Neutrophil (primary cell): ENCODE results near the gene TMEM218.
"Not testable (repeated sequence)": the region's sequence is repeated elsewhere in the genome, so short reads cannot be mapped to it uniquely, and the experiment has no call there.

ENCODE experiments used
- H3K27ac ChIP-seq: fragments of 200-600 bp; sonication (generic); 2 replicates; pipeline ENCODE4 v1.5.1; 2016; ENCODE audit warnings: mild to moderate bottlenecking, moderate library complexity
- H3K27me3 ChIP-seq: fragments of 200-600 bp; sonication (generic); 2 replicates; pipeline ENCODE4 v1.6.0; 2016; ENCODE audit warnings: mild to moderate bottlenecking
- H3K36me3 ChIP-seq: fragments of 200-600 bp; sonication (generic); 2 replicates; pipeline ENCODE4 v1.5.1; 2017
- H3K4me1 ChIP-seq, 2 experiments: fragments of 200-600 bp in 1 of 2; sonication (generic) in 1 of 2; 1 replicate in 1 of 2; 2 replicates in 1 of 2; pipeline versions ENCODE4 v1.5.1 to v1.6.1; 2013 to 2016; ENCODE audit warnings: low read depth in 1 of 2, low read length in 1 of 2, mild to moderate bottlenecking in 1 of 2, moderate library complexity in 1 of 2; ENCODE audit not compliant: control insufficient read depth in 1 of 2, insufficient read depth in 1 of 2
- H3K4me3 ChIP-seq, 2 experiments: fragments of 200-600 bp in 1 of 2; sonication (generic) in 1 of 2; 1 replicate in 1 of 2; 2 replicates in 1 of 2; pipeline ENCODE4 v1.5.1; 2013 to 2016; ENCODE audit warnings: low read depth in 1 of 2, low read length in 1 of 2, mild to moderate bottlenecking in 1 of 2, moderate library complexity in 1 of 2
- H3K9me3 ChIP-seq: fragments of 200-600 bp; sonication (generic); 2 replicates; pipeline ENCODE4 v1.5.1; 2016
- CTCF ChIP-seq: fragments of 200-600 bp; sonication (generic); IDR thresholded peaks from 2 replicates; pipeline ENCODE4 v1.5.1; 2016; ENCODE audit warnings: antibody characterized with exemption

Gene TMEM218

GRCh38 chr11:125062931-125063428 lies 48.4 kb downstream of the TMEM218 start, which contains the start of gene SLC37A2:
Gene SLC37A2 (plus strand): TSS chr11:125063305. CDS start chr11:125063368, 63 bp downstream.
- H3K9me3 ChIP-seq: no peaks in the 10 kb centered on the region
- peak within 1 kb of the TSS; percentile 75 for H3K27ac ChIP-seq
- H3K4me3 ChIP-seq: peak within 1 kb of the TSS; percentile 56 to 65
- peaks cover 3 to 8% of the 10 kb centered on the region in 2 experiments for H3K4me1 ChIP-seq
- peaks cover 77% of the 10 kb centered on the region for H3K27me3 ChIP-seq
- peak; percentile 56 for TF ChIP-seq CTCF
- H3K36me3 ChIP-seq: no peaks in the 10 kb centered on the region

- H3K4me3 ChIP-seq: peak overlapping the region; percentile 56 to 65
- no peaks in the 10 kb centered on the region for H3K9me3 ChIP-seq
- H3K27me3 ChIP-seq: peaks cover 81% of the 10 kb centered on the region
- peaks cover 3 to 8% of the 10 kb centered on the region in 2 experiments for H3K4me1 ChIP-seq
- peak overlapping the region; percentile 75 for H3K27ac ChIP-seq
- no peaks in the 10 kb centered on the region for H3K36me3 ChIP-seq
- TF ChIP-seq CTCF: no peak
Measured at GRCh38 chr11:125062218-125062930, 49.1 kb downstream of the TMEM218 start.

GRCh38 chr11:125061281-125061680 lies 50.1 kb downstream of the TMEM218 start:
- no peak for TF ChIP-seq CTCF
- H3K27me3 ChIP-seq: peaks cover 74% of the 10 kb centered on the region
- H3K36me3 ChIP-seq: no peaks in the 10 kb centered on the region

DNA sequence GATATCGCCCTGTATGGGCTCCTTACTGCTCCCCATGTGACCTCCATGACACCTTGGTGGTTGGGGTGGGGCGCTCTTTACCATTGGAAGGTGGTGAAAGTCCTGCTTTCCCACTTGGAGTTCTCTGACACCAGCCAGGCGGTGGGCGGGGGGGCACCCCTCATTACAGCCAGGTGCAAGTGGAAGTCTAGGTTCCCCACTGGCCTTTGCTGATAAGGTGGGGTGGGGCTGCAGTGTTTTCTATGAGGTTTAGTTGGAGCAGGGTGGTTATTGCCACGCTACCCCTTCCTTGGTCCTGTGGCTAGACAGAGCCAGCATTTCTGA lies 53.8 kb downstream of the TMEM218 start:
- Histone ChIP-seq H3K27ac (no peak overlapping the region), H3K9me3 (no peaks in the 10 kb centered on the region), H3K36me3 (no peaks in the 10 kb centered on the region), H3K4me1 (no peaks in the 10 kb centered on the region), H3K27me3 (peaks cover 38% of the 10 kb centered on the region), H3K4me3 (no peak overlapping the region)
- TF ChIP-seq CTCF: no peak

More at GRCh38 chr11:125061281-125061680, 50.1 kb downstream of the TMEM218 start:
- H3K9me3 ChIP-seq: no peaks in the 10 kb centered on the region
- no peak overlapping the region for H3K27ac ChIP-seq
- no peak overlapping the region for H3K4me3 ChIP-seq
- H3K4me1 ChIP-seq: peaks cover 3 to 8% of the 10 kb centered on the region in 2 experiments

DNA sequence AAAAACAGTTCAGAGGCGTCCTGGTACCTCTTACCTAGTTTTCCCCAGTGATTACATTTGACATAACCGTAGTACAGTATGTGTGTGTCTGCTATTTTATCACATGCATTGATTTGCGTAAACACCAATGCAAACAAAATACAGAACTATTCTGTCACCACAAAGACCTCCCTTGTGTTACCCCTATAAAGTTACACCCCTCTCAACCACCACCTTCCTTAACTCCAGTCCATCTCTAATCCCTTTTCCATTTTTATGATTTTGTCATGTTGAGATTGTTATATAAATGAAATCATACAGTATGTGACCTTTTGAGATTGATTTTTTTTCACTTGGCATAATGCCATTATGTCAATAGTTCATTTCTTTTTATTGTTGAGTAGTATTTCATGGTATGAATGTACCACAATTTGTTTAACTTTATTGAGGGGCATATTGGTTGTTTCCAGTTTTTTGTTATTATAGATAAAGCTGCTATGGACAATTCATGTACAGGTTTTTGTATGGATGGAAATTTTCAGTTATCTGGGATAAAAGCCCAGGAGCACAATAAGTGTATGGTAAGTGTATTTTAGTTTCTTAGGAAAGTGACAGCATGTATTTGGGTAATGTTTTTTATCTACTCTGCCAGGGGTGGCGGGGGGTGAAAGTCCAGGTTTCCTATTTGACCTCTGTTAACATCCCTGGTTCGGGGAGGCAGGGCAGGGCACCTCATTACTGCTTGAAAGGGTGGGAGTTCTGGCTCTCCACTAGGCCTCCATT lies 54.3 kb downstream of the TMEM218 start:
- Histone ChIP-seq H3K9me3 (no peaks in the 10 kb centered on the region), H3K4me1 (no peaks in the 10 kb centered on the region), H3K36me3 (no peaks in the 10 kb centered on the region), H3K4me3 (no peak overlapping the region), H3K27me3 (peaks cover 33% of the 10 kb centered on the region), H3K27ac (no peak overlapping the region)
- no peak for TF ChIP-seq CTCF

- H3K4me1 ChIP-seq, H3K9me3 ChIP-seq, H3K4me3 ChIP-seq, H3K36me3 ChIP-seq, H3K27ac ChIP-seq: not testable (repeated sequence)
- peaks cover 23% of the 10 kb centered on the region for H3K27me3 ChIP-seq
Measured at GRCh38 chr11:125056111-125056510, 55.3 kb downstream of the TMEM218 start.
